Body of pancreas (tissue), 4 donors: ENCODE data around the gene FABP7. TPM values are rescaled to one million over a fixed set of nuclear protein-coding genes. Genes with fewer than 3 reads are reported as not detected.

Source experiments
- ATAC-seq: fragments of 150-250 bp; one replicate; pipeline ENCODE4 v1.9.1; 2016
- DNase-seq, 4 donors: peaks; one replicate each; pipeline ENCODE4 v3.0.0-alpha.2; 2019
- H3K27ac ChIP-seq, 4 donors: fragments of 200-600 bp; sonication (generic); 1 replicate in 3 of 4; 2 replicates in 1 of 4; pipeline versions ENCODE4 v1.5.1 to v1.6.1; 2016 to 2019; ENCODE audit warnings: mild to moderate bottlenecking in 1 of 4, mixed read lengths in 1 of 4, moderate library complexity in 1 of 4
- H3K27me3 ChIP-seq, 2 donors: fragments of 200-600 bp; sonication (generic); one replicate each; pipeline ENCODE4 v1.6.0; 2016; ENCODE audit warnings: mild to moderate bottlenecking in 1 of 2
- H3K36me3 ChIP-seq, 2 donors: fragments of 200-600 bp; sonication (generic); replicated peaks in 1 of 2; 2 replicates each; pipeline ENCODE4 v1.5.1; 2016; ENCODE audit warnings: low read depth in 2 of 2; ENCODE audit not compliant: insufficient read depth in 1 of 2
- H3K4me1 ChIP-seq: fragments of 200-600 bp; sonication (generic); one replicate; pipeline ENCODE4 v1.6.0; 2016
- H3K4me3 ChIP-seq, 2 donors: fragments of 200-600 bp; sonication (generic); 1 replicate in 1 of 2; 2 replicates in 1 of 2; pipeline ENCODE4 v1.5.1; 2016 to 2019
- H3K9me3 ChIP-seq, 3 donors: fragments of 200-600 bp; sonication (generic); 1 replicate in 2 of 3; 2 replicates in 1 of 3; pipeline ENCODE4 v1.5.1; 2016
- POLR2A ChIP-seq, 3 donors: fragments of 450-650 bp; IDR thresholded peaks; one replicate each; pipeline ENCODE4 v1.6.1; 2016; ENCODE audit warnings: antibody characterized with exemption in 3 of 3, mild to moderate bottlenecking in 2 of 3
- WGBS, 2 donors: methylation state at CpG; one replicate each; pipeline ENCODE4 v1.1.5; 2017; 5-methylcytosine and 5-hydroxymethylcytosine counted together
- intact Hi-C: fragments of 100-400 bp; cut with DNase I; formaldehyde crosslinking; loops from one replicate; pipeline ENCODE4 v1.15.1; 2023
- total RNA-seq, 2 donors: library from RNA; depleted of rRNA; stranded (reverse); fragments of >200 nt; gene quantifications; one replicate each; pipeline ENCODE4 v1.1.0, GENCODE V29; 2016
- TF ChIP-seq, protein P1 (sequence below), 7 experiments: fragments of 450-650 bp in 4 of 7; fragments of 200-600 bp in 3 of 7; sonication (generic) in 3 of 7; IDR thresholded peaks; one replicate each; pipeline ENCODE4 v1.5.1; 2016 to 2019; ENCODE audit warnings: antibody characterized with exemption in 7 of 7

FABP7 gene
- total RNA-seq, 2 donors from 2014 or later, result not detected

GRCh38 chr6:122734529-122735395, 44.8 kb upstream of the FABP7 start:
- Histone ChIP-seq H3K9me3 (no peaks in the 10 kb centered on the region), H3K27ac (no peak overlapping the region), H3K4me3 (no peak overlapping the region), H3K4me1 (no peaks in the 10 kb centered on the region), H3K27me3 (no peaks in the 10 kb centered on the region), H3K36me3 (no peaks in the 10 kb centered on the region)
- intact Hi-C loops, result loop anchor here (5.0 kb wide), 1 partner anchor 103 kb away; no protein-coding TSS in a partner anchor
- no peak for TF ChIP-seq POLR2A (IDR thresholded peaks at IDR 0.05)
- TF ChIP-seq, protein P1, sequence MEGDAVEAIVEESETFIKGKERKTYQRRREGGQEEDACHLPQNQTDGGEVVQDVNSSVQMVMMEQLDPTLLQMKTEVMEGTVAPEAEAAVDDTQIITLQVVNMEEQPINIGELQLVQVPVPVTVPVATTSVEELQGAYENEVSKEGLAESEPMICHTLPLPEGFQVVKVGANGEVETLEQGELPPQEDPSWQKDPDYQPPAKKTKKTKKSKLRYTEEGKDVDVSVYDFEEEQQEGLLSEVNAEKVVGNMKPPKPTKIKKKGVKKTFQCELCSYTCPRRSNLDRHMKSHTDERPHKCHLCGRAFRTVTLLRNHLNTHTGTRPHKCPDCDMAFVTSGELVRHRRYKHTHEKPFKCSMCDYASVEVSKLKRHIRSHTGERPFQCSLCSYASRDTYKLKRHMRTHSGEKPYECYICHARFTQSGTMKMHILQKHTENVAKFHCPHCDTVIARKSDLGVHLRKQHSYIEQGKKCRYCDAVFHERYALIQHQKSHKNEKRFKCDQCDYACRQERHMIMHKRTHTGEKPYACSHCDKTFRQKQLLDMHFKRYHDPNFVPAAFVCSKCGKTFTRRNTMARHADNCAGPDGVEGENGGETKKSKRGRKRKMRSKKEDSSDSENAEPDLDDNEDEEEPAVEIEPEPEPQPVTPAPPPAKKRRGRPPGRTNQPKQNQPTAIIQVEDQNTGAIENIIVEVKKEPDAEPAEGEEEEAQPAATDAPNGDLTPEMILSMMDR (IDR thresholded peaks at IDR 0.05), result no peak
- no peak for DNase-seq
- WGBS, 2 donors, result 45% methylated on average over 10 of the region's 10 CpGs
- ATAC-seq, result no peak

- H3K27me3 ChIP-seq, result no peaks in the 10 kb centered on the region
- no peaks in the 10 kb centered on the region for H3K36me3 ChIP-seq
- no peaks in the 10 kb centered on the region for H3K9me3 ChIP-seq
- H3K4me1 ChIP-seq, result no peaks in the 10 kb centered on the region
- intact Hi-C loops, result no loop called here
- H3K4me3 ChIP-seq, result no peak overlapping the region
- no peak overlapping the region for H3K27ac ChIP-seq
- DNase-seq (no peak), ATAC-seq (no peak)
- TF ChIP-seq, protein P1 (IDR thresholded peaks at IDR 0.05), result no peak
- no peak for TF ChIP-seq POLR2A (IDR thresholded peaks at IDR 0.05)
- WGBS, 2 donors, result 67 to 70% methylated on average over 4 of the region's 4 CpGs
Measured at GRCh38 chr6:122735582-122735981, 43.9 kb upstream of the FABP7 start.

GRCh38 chr6:122736163-122736562, 43.4 kb upstream of the FABP7 start:
- Histone ChIP-seq H3K36me3 (no peaks in the 10 kb centered on the region), H3K27ac (no peak overlapping the region), H3K27me3 (no peaks in the 10 kb centered on the region), H3K4me1 (no peaks in the 10 kb centered on the region), H3K4me3 (no peak overlapping the region), H3K9me3 (no peaks in the 10 kb centered on the region)
- 75 to 78% methylated on average over 4 of the region's 4 CpGs for WGBS, 2 donors
- DNase-seq (no peak), ATAC-seq (no peak)
- TF ChIP-seq POLR2A (IDR thresholded peaks at IDR 0.05), result no peak
- intact Hi-C loops, result no loop called here

- no peaks in the 10 kb centered on the region for H3K9me3 ChIP-seq
- H3K27ac ChIP-seq, result no peak overlapping the region
- H3K4me3 ChIP-seq, result no peak overlapping the region
- intact Hi-C loops, result no loop called here
- H3K27me3 ChIP-seq, result no peaks in the 10 kb centered on the region
- TF ChIP-seq, protein P1 (IDR thresholded peaks at IDR 0.05), result no peak
- TF ChIP-seq POLR2A (IDR thresholded peaks at IDR 0.05), result no peak
- no peaks in the 10 kb centered on the region for H3K4me1 ChIP-seq
- no peaks in the 10 kb centered on the region for H3K36me3 ChIP-seq
- ATAC-seq, result no peak
- 18 to 25% methylated on average over 3 of the region's 3 CpGs for WGBS, 2 donors
- DNase-seq, result no peak
Measured at GRCh38 chr6:122736616-122737015, 42.9 kb upstream of the FABP7 start.

GRCh38 chr6:122740091-122740490, 39.4 kb upstream of the FABP7 start:
- Histone ChIP-seq H3K27me3 (no peaks in the 10 kb centered on the region), H3K4me1 (no peaks in the 10 kb centered on the region), H3K4me3 (no peak overlapping the region), H3K36me3 (no peaks in the 10 kb centered on the region), H3K9me3 (no peaks in the 10 kb centered on the region), H3K27ac (no peak overlapping the region)
- intact Hi-C loops, result no loop called here
- DNase-seq (no peak), ATAC-seq (no peak)
- TF ChIP-seq POLR2A (IDR thresholded peaks at IDR 0.05), result no peak
- TF ChIP-seq, protein P1 (IDR thresholded peaks at IDR 0.05), result no peak
- 91 to 93% methylated on average over 2 of the region's 2 CpGs for WGBS, 2 donors
